Large intestine (tissue), 3 donors: ENCODE results near the gene AGPAT2. TPM values are rescaled to one million over a fixed set of nuclear protein-coding genes. Genes with fewer than 3 reads are reported as not detected.

Source experiments
- DNase-seq, 2 donors: peaks; one replicate each; pipeline versions ENCODE4 v3.0.0 to v3.0.0-alpha.2; 2013
- H3K27ac ChIP-seq: one replicate; pipeline ENCODE4 v1.5.1; 2013; ENCODE audit warnings: low read length
- H3K27me3 ChIP-seq: 2 replicates; pipeline ENCODE4 v1.6.1; 2013; ENCODE audit warnings: low read length; ENCODE audit not compliant: control insufficient read depth, insufficient read depth
- H3K36me3 ChIP-seq: 2 replicates; pipeline ENCODE4 v1.6.1; 2013; ENCODE audit warnings: low read length; ENCODE audit not compliant: control insufficient read depth, insufficient read depth
- H3K4me1 ChIP-seq: one replicate; pipeline ENCODE4 v1.6.1; 2013; ENCODE audit warnings: low read length; ENCODE audit not compliant: control insufficient read depth, insufficient read depth
- H3K4me3 ChIP-seq: one replicate; pipeline ENCODE4 v1.5.1; 2013; ENCODE audit warnings: low read length
- H3K9me3 ChIP-seq: one replicate; pipeline ENCODE4 v1.6.1; 2013; ENCODE audit warnings: mild to moderate bottlenecking, low read depth, low read length, moderate library complexity; ENCODE audit not compliant: control insufficient read depth
- WGBS: methylation state at CpG from one replicate; pipeline ENCODE4 v1.1.5; 2013; ENCODE audit warnings: low lambda C conversion rate; ENCODE audit not compliant: insufficient coverage; 5-methylcytosine and 5-hydroxymethylcytosine counted together
- polyA plus RNA-seq: library from polyadenylated mRNA; unstranded; fragments of 120-200 nt; gene quantifications from one replicate; pipeline ENCODE4 v1.2.1, GENCODE V29; 2013

The AGPAT2 gene
- polyA plus RNA-seq, 1 donor: 175 TPM

DNA sequence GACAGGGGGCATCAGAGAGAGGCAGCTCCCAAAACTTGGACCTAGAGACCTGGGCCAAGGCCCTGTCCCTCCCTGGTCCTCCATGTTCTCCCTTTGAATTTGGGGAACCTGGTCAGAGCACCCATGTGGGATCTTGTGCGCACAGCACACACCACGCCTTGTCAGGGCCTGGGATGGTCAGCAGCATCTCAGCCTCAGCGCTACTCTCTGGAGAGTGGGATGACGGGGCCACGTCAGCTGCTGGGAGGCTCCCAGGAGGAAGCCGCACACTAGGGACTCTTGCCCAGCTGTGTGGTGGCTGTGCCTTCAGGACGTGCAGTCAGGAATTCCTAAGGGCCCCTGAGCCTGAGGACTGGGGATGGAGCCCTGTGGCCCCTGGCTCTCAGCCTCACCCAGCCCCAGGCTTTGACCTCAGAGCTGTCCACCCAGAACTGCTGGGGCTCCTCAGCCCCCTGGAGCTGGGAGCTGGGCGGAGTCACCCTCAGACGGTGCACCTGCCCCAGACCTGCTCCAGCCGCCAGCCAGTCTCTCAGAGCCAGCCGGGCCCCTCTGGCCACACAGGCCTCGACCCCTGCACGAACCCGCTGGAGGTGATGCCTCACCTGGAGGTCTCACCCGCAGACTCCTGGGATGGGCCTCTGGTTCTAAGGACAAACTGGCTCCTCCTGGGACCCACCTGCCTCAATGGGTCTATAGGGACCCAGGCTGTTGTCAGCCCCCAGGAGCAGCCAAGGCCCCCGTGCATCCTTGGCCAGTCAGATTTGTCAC, 62.9 kb downstream of the AGPAT2 start:
- Histone ChIP-seq H3K9me3 (peaks cover 4% of the 10 kb centered on the region), H3K36me3 (no peaks in the 10 kb centered on the region), H3K4me3 (no peak overlapping the region), H3K27ac (no peak overlapping the region), H3K4me1 (peaks cover 39% of the 10 kb centered on the region), H3K27me3 (peaks cover 77% of the 10 kb centered on the region)
- no peak for DNase-seq
- no CpG with 5 or more reads among the region's 16 CpGs for WGBS

- peaks cover 74% of the 10 kb centered on the region for H3K27me3 ChIP-seq
- no peaks in the 10 kb centered on the region for H3K36me3 ChIP-seq
- H3K4me3 ChIP-seq: no peak overlapping the region
- no CpG with 5 or more reads among the region's 13 CpGs for WGBS
- DNase-seq: no peak
- H3K27ac ChIP-seq: no peak overlapping the region
- H3K9me3 ChIP-seq: peaks cover 4% of the 10 kb centered on the region
- H3K4me1 ChIP-seq: peaks cover 42% of the 10 kb centered on the region
Measured at GRCh38 chr9:136623842-136624183, 63.4 kb downstream of the AGPAT2 start.

Other genes starting within 250 kb of the AGPAT2 start
- 12.8 TPM for gene INPP5E, start 247.6 kb downstream of the AGPAT2 start, polyA plus RNA-seq
- gene SEC16A, start 204.4 kb downstream of the AGPAT2 start, polyA plus RNA-seq: 51.4 TPM
- gene NOTCH1, start 141.4 kb downstream of the AGPAT2 start, polyA plus RNA-seq: 13.4 TPM
- gene EGFL7, start 24.5 kb downstream of the AGPAT2 start, polyA plus RNA-seq: 47.5 TPM
- gene DIPK1B, start 25.1 kb upstream of the AGPAT2 start, polyA plus RNA-seq: 13.3 TPM
- 7.8 TPM for gene LCN10, start 55.5 kb upstream of the AGPAT2 start, polyA plus RNA-seq
- 2.8 TPM for gene LCN6, start 61.1 kb upstream of the AGPAT2 start, polyA plus RNA-seq
- 0.06 TPM for gene LCN8, start 70.8 kb upstream of the AGPAT2 start, polyA plus RNA-seq
- gene LCN15, start 77.1 kb upstream of the AGPAT2 start, polyA plus RNA-seq: 14.0 TPM
- gene TMEM141, start 103.9 kb upstream of the AGPAT2 start, polyA plus RNA-seq: 324 TPM
- gene CCDC183, start 108.9 kb upstream of the AGPAT2 start, polyA plus RNA-seq: 27.4 TPM
- gene RABL6, start 120.5 kb upstream of the AGPAT2 start, polyA plus RNA-seq: 97.3 TPM
- 10.4 TPM for gene AJM1, start 155.0 kb upstream of the AGPAT2 start, polyA plus RNA-seq
- gene PHPT1, start 162.0 kb upstream of the AGPAT2 start, polyA plus RNA-seq: 312 TPM
- 772 TPM for gene MAMDC4, start 164.9 kb upstream of the AGPAT2 start, polyA plus RNA-seq
- gene EDF1, start 178.9 kb upstream of the AGPAT2 start, polyA plus RNA-seq: 585 TPM
- gene TRAF2, start 199.1 kb upstream of the AGPAT2 start, polyA plus RNA-seq: 18.5 TPM